ENCODE measurements around the gene EAPP. TPM values are rescaled to one million over a fixed set of nuclear protein-coding genes. Genes with fewer than 3 reads are reported as not detected.

Gene EAPP
- total and polyA plus RNA-seq, 2 of the 4 experiments (the other 2 are of a cell fraction), result 29.9 to 32.3 TPM

DNA sequence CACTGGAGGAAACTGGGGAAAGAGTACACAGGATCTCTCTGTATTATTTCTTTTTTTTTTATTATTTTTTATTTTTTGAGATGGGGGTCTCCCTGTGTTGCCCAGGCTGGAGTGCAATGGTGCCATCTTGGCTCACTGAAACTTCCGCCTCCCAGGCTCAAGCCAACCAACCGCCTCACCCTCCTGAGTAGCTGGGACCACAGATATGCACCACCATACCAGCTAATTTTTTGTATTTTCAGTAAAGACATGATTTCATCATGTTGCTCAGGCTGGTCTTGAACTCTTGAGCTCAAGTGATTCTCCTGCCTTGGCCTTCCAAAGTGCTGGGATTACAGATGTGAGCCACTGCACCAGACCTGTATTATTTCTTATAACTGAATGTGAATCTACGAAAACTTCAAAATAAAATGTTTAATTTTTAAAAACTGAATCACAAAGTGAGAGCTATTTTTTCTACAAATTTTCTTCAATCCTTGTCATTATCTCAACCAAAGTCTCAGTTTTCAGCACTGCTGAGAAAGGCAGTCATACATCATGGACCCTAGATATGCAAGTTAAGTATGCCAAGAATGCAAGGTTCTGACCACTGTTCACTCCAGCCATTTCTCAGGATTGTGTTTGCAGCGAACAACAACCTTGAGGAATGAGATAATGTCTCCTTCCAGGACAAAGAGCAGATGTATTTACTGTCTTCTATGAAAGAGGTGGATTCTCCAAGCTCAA lies 2.4 kb downstream of the EAPP start:
- DNase-seq (peak; percentile 76), ATAC-seq (ENCODE audit: low read depth) (peak; percentile 24)
- Histone ChIP-seq H3K14ac (replicated peaks; ENCODE audit: low read depth, low read length) (peak overlapping the region; percentile 49; the same call in 1 of the 2 replicates), H4K20me1 (ENCODE audit: insufficient read depth, low read length) (peaks cover 6% of the 10 kb centered on the region; the same call in 1 of the 2 replicates), H4K8ac (ENCODE audit: low read depth in 2 of 2, low read length in 2 of 2) (peak overlapping the region in 1 of 2 experiments; percentile 72; a peak in 1 of 4 replicates), H3K4me3 (ENCODE audit: insufficient read depth, low read depth, low read length) (no peak overlapping the region), H2BK15ac (ENCODE audit: low read depth, low read length) (no peak overlapping the region), H3K27me3 (ENCODE audit: control insufficient read depth, insufficient read depth, low read length) (no peaks in the 10 kb centered on the region), H2AFZ (replicated peaks; ENCODE audit: low read length, poor library complexity) (no peak overlapping the region), H3K9me3 (ENCODE audit: control insufficient read depth, insufficient read depth, low read length) (no peaks in the 10 kb centered on the region), H2AK9ac (replicated peaks; ENCODE audit: low read depth, low read length, poor library complexity) (no peak overlapping the region), H3K36me3 (ENCODE audit: control insufficient read depth, insufficient read depth, low read length) (peaks cover 15% of the 10 kb centered on the region), H2AK5ac (ENCODE audit: low read depth, low read length) (peak overlapping the region; percentile 70; the same call in 1 of the 2 replicates), H3K79me1 (ENCODE audit: low read depth in 1 of 2, low read length in 2 of 2) (peaks cover 13 to 29% of the 10 kb centered on the region in 2 experiments), H3K9me1 (ENCODE audit: insufficient read depth, low read length) (peaks cover 3% of the 10 kb centered on the region; the same call in 1 of the 2 replicates), H4K91ac (ENCODE audit: insufficient read depth, low read depth, low read length) (no peak overlapping the region), H3K9ac (ENCODE audit: low read depth, low read length) (peak overlapping the region; percentile 28; the same call in 1 of the 2 replicates), H3K27ac (ENCODE audit: insufficient read depth, low read length) (peak overlapping the region; percentile 39; the same call in 1 of the 2 replicates), H4K5ac (ENCODE audit: low read depth, low read length) (no peak overlapping the region), H3K4ac (ENCODE audit: low read depth, low read length) (peak overlapping the region; percentile 53), H3K4me2 (ENCODE audit: low read depth, low read length) (peak overlapping the region; percentile 79), H3K18ac (ENCODE audit: low read depth, low read length) (no peak overlapping the region), H2BK120ac (ENCODE audit: low read depth, low read length) (peak overlapping the region; percentile 30; the same call in 1 of the 2 replicates), H2BK5ac (ENCODE audit: low read depth, low read length, poor library complexity, severe bottlenecking) (peak overlapping the region; percentile 30), H3K56ac (ENCODE audit: extremely low read depth, insufficient read depth, low read length) (no peak overlapping the region), H3K23ac (ENCODE audit: low read depth, low read length) (peak overlapping the region; percentile 55; the same call in 1 of the 2 replicates), H3K4me1 (ENCODE audit: control insufficient read depth, insufficient read depth, low read length) (peaks cover 5% of the 10 kb centered on the region), H2BK20ac (ENCODE audit: low read depth, low read length) (no peak overlapping the region)
- BruUV-seq (replicated peaks), result no TSS peak
- in situ Hi-C loops (cut with MboI; ENCODE audit: low sequenced_read_pairs), result loop anchor here (10.0 kb wide), 1 partner anchor 82 kb away; no protein-coding TSS in a partner anchor
- intact Hi-C loops (cut with micrococcal nuclease), result loop anchor here (5.0 kb wide), 3 partner anchors 40 to 170 kb away; partner anchors contain the start of gene SPTSSA
- TF ChIP-seq RFX5 (IDR thresholded peaks at IDR 0.05; ENCODE audit: low read depth, low read length), result no peak
- no peak for TF ChIP-seq FOS (IDR thresholded peaks at IDR 0.05; ENCODE audit: low read depth, low read length)
- TF ChIP-seq MXI1 (IDR thresholded peaks at IDR 0.05; ENCODE audit: borderline replicate concordance, low read depth, low read length), result no peak
- no peak for TF ChIP-seq RAD21 (IDR thresholded peaks at IDR 0.05; ENCODE audit: low read length)
- no peak for TF ChIP-seq BHLHE40 (IDR thresholded peaks at IDR 0.05; ENCODE audit: low read depth, low read length)
- TF ChIP-seq RCOR1 (IDR thresholded peaks at IDR 0.05; ENCODE audit: insufficient replicate concordance, low read length), result no peak
- no peak for TF ChIP-seq CEBPB (IDR thresholded peaks at IDR 0.05; ENCODE audit: low read depth, low read length)
- no peak for TF ChIP-seq CTCF (conservative IDR thresholded peaks at IDR 0.05; ENCODE audit: low read depth, low read length)
- TF ChIP-seq SMC3 (IDR thresholded peaks at IDR 0.05; ENCODE audit: low read depth, low read length), result no peak
- no peak for TF ChIP-seq CHD1 (IDR thresholded peaks at IDR 0.05; ENCODE audit: low read depth, low read length)
- no peak for TF ChIP-seq POLR2A (IDR thresholded peaks at IDR 0.05; ENCODE audit: low read depth, low read length)
- TF ChIP-seq MAZ (IDR thresholded peaks at IDR 0.05; ENCODE audit: borderline replicate concordance, low read depth, low read length), result no peak
- no peak for TF ChIP-seq USF2 (IDR thresholded peaks at IDR 0.05; ENCODE audit: low read depth, low read length)
- no peak for TF ChIP-seq NFE2L2 (IDR thresholded peaks at IDR 0.05; ENCODE audit: low read depth, low read length)
- dilution Hi-C loops (cut with HindIII; ENCODE audit: low sequenced_read_pairs, unreplicated experiment), result no loop called here
- CTCF ChIA-PET, result no interaction called here
- WGBS, 2 experiments (ENCODE audit: extremely low coverage in 2 of 2, insufficient read length in 1 of 2), result no CpG with 5 or more reads among the region's 4 CpGs
- POLR2A ChIA-PET (ENCODE audit: unreplicated experiment), result interaction anchor here (0.6 kb wide), 1 partner anchor 553 kb away, joined by 5 read pairs; no protein-coding TSS in a partner anchor

Measured in IMR-90 (cell line).